CD4-positive, CD25-positive, alpha-beta regulatory T cell (primary cell): Measurements from ENCODE around the gene CXorf66. TPM values are rescaled to one million over a fixed set of nuclear protein-coding genes. Genes with fewer than 3 reads are reported as not detected.
A peak's percentile ranks its signal among the peaks of the same experiment; 100 is the strongest.
"Not testable (repeated sequence)": the region's sequence is repeated elsewhere in the genome, so short reads cannot be mapped to it uniquely, and the experiment has no call there.

Experiments
- ATAC-seq, 2 donors: fragments of 150-1000 bp; cut with Tn5 transposase; one replicate each; pipeline ENCODE4 v1.10.0; 2021; ENCODE audit warnings: low read depth in 2 of 2, moderate number of reproducible peaks in 2 of 2, moderate library complexity in 1 of 2
- DNase-seq, 3 donors: peaks; one replicate each; pipeline versions ENCODE4 v3.0.0 to v3.0.0-alpha.2; 2012 to 2022; ENCODE audit warnings: mixed read lengths in 1 of 3
- H3K27ac ChIP-seq: one replicate; pipeline ENCODE4 v1.7.0; 2013; ENCODE audit warnings: mild to moderate bottlenecking, low read length; ENCODE audit not compliant: insufficient read depth, poor library complexity, severe bottlenecking
- H3K27me3 ChIP-seq: one replicate; pipeline ENCODE4 v1.7.0; 2013; ENCODE audit warnings: low read length; ENCODE audit not compliant: control insufficient read depth, insufficient read depth
- H3K36me3 ChIP-seq: one replicate; pipeline ENCODE4 v1.7.0; 2013; ENCODE audit warnings: mild to moderate bottlenecking, low read length, moderate library complexity; ENCODE audit not compliant: control insufficient read depth, insufficient read depth
- H3K4me1 ChIP-seq: 2 replicates; pipeline ENCODE4 v1.7.0; 2013; ENCODE audit warnings: mild to moderate bottlenecking, low read length; ENCODE audit not compliant: insufficient read depth, control insufficient read depth, poor library complexity, severe bottlenecking
- H3K4me3 ChIP-seq: one replicate; pipeline ENCODE4 v1.7.0; 2013; ENCODE audit warnings: low read depth, mild to moderate bottlenecking, low read length, moderate library complexity
- H3K9me3 ChIP-seq, 2 experiments: 1 replicate in 1 of 2; 2 replicates in 1 of 2; pipeline ENCODE4 v1.7.0; 2013; ENCODE audit warnings: low read length in 2 of 2, mild to moderate bottlenecking in 1 of 2, moderate library complexity in 1 of 2; ENCODE audit not compliant: control insufficient read depth in 2 of 2
- H3K27ac Mint-ChIP-seq, 3 donors: one replicate each; pipeline ENCODE4 v1.8.0; 2020 to 2022; ENCODE audit warnings: mild to moderate bottlenecking in 3 of 3, mixed read lengths in 3 of 3, moderate library complexity in 2 of 3
- H3K27me3 Mint-ChIP-seq: one replicate; pipeline ENCODE4 v1.8.0; 2022; ENCODE audit warnings: mild to moderate bottlenecking, mixed read lengths
- H3K36me3 Mint-ChIP-seq: one replicate; pipeline ENCODE4 v1.8.0; 2020; ENCODE audit warnings: mixed read lengths
- H3K4me1 Mint-ChIP-seq, 4 donors: one replicate each; pipeline ENCODE4 v1.8.0; 2020 to 2022; ENCODE audit warnings: mixed read lengths in 4 of 4, mild to moderate bottlenecking in 1 of 4
- H3K4me3 Mint-ChIP-seq, 4 donors: one replicate each; pipeline ENCODE4 v1.8.0; 2020 to 2022; ENCODE audit warnings: mild to moderate bottlenecking in 4 of 4, mixed read lengths in 4 of 4, moderate library complexity in 3 of 4
- H3K9me3 Mint-ChIP-seq, 7 donors: one replicate each; pipeline ENCODE4 v1.8.0; 2020 to 2022; ENCODE audit warnings: mixed read lengths in 7 of 7, mild to moderate bottlenecking in 3 of 7, moderate library complexity in 2 of 7
- polyA plus RNA-seq, 4 donors: library from polyadenylated mRNA; unstranded; fragments of 300-500 nt; fragmentation: Illumina TruSeq; gene quantifications; one replicate each; pipeline ENCODE4 v1.2.3, GENCODE V29; 2021
- total RNA-seq: library from RNA; stranded (reverse); gene quantifications from one replicate; pipeline ENCODE4 v1.2.3, GENCODE V29; 2022

CXorf66 gene
- total and polyA plus RNA-seq, 5 donors from 2014 or later: not detected

DNA sequence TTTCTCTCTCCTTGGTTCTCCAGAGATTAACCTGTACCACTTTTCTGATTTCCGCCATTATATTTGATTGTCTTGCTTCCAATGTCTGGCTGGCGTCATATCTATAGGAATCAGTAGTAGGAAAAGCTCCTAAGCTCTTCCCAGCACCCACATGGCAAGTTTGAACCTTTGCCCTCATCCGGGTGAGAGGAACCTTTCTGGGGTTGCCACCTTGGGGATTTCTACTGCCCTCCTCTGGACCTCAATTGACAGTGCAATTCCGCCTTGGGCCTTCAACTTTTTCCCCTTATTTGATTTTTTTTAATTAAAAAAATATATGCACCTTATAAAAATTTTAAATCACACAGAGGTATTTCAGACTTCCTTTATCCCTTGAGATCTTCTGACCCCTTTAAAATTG lies 2.0 kb upstream of the CXorf66 start:
- no peak overlapping the region for H3K4me3 ChIP-seq
- peaks cover 4% of the 10 kb centered on the region for H3K27me3 Mint-ChIP-seq
- H3K4me3 Mint-ChIP-seq: no peak overlapping the region
- DNase-seq: peak in 1 of 3 donors; percentile 3
- H3K9me3 ChIP-seq: no peaks in the 10 kb centered on the region
- H3K27ac ChIP-seq: no peak overlapping the region
- H3K4me1 Mint-ChIP-seq: no peaks in the 10 kb centered on the region
- H3K36me3 Mint-ChIP-seq: no peaks in the 10 kb centered on the region
- H3K9me3 Mint-ChIP-seq: peaks cover 0 to 1% (median 0%) of the 10 kb centered on the region in 7 donors
- no peaks in the 10 kb centered on the region for H3K4me1 ChIP-seq
- no peak overlapping the region for H3K27ac Mint-ChIP-seq
- no peaks in the 10 kb centered on the region for H3K27me3 ChIP-seq
- no peak for ATAC-seq
- no peaks in the 10 kb centered on the region for H3K36me3 ChIP-seq

DNA sequence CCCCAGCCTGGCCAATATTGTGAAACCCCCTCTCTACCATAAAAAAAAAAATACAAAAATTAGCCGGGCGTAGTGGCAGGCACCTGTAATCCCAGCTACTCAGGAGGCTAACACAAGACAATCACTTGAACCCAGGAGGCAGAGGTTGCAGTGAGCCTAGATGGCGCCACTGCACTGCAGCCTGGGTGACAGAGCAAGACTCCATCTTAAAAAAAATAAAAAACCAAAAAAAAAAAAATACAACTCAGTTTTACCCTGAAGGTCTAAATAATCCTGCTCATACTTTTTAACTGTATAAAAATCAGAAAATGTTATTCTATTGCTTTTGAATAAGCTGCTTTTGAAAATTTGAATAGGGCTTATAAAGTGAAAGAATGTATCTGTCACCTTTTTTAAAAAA lies 838 bp upstream of the CXorf66 start:
- not testable (repeated sequence) for H3K4me1 Mint-ChIP-seq, H3K27ac Mint-ChIP-seq, H3K27me3 ChIP-seq, H3K4me3 Mint-ChIP-seq, DNase-seq, H3K9me3 Mint-ChIP-seq, H3K4me1 ChIP-seq, H3K9me3 ChIP-seq, H3K36me3 Mint-ChIP-seq, H3K36me3 ChIP-seq, H3K27me3 Mint-ChIP-seq, H3K4me3 ChIP-seq, ATAC-seq, H3K27ac ChIP-seq

DNA sequence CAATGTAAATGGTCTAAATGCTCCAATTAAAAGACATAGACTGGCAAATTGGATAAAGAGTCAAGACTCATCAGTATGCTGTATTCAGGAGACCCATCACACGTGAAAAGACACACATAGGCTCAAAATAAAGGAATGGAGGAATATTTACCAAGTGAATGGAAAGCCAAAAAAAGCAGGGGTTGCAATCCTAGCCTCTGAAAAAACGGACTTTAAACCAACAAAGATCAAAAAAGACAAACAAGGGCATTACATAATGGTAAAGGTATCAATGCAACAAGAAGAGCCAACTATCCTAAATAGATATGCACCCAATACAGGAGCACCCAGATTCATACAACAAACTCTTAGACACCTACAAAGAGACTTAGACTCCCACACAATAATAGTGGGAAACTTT lies 4.2 kb downstream of the CXorf66 start:
- not testable (repeated sequence) for H3K4me3 Mint-ChIP-seq, H3K4me1 ChIP-seq, H3K9me3 Mint-ChIP-seq, H3K27ac ChIP-seq, H3K27me3 ChIP-seq, H3K27me3 Mint-ChIP-seq, H3K27ac Mint-ChIP-seq, H3K4me3 ChIP-seq, ATAC-seq, H3K36me3 ChIP-seq, H3K36me3 Mint-ChIP-seq, DNase-seq, H3K9me3 ChIP-seq, H3K4me1 Mint-ChIP-seq

DNA sequence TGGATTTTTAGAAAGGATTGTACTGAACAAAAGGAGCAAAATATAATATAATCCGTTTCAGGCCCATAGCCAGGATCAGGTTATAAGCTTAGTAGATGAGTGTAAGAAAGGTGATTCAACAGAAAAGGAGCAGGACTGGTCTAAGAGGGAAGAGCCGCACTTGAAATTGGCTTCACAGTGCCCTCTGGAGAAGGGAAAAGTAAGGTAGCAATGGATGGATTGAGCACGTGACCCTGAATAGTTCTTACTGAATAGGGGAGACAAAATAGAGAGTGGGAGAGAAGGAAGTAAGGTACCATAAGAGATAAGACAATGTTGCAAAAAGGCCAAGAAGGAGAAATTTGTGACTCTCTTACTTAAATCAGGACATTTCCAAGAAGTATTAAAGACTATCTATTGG lies 15.6 kb downstream of the CXorf66 start:
- H3K27ac Mint-ChIP-seq: no peak overlapping the region

DNA sequence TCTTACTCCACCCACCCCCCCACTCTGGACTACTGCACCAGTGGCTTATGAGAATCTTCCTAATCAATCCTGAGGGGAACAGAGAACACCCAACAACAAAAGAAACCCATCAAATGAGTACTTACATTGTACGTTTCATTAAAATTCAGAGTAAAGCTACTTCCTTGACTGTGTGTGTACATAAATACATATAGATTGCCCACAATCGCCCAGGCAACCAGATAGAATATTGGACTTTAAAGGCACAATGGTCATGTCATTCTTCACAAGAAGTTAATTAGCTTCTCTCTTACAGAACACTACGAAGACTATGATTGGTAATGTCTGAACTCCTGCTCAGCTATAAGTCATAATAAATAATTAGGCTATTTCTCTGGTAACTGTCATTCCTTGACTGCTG lies 20.2 kb downstream of the CXorf66 start:
- no peak overlapping the region for H3K27ac Mint-ChIP-seq
- no peak overlapping the region for H3K4me3 ChIP-seq
- no peak overlapping the region for H3K4me3 Mint-ChIP-seq
- no peaks in the 10 kb centered on the region for H3K9me3 Mint-ChIP-seq
- H3K27ac ChIP-seq: no peak overlapping the region
- H3K27me3 Mint-ChIP-seq: peaks cover 10% of the 10 kb centered on the region
- ATAC-seq (no peak), DNase-seq (no peak)
- H3K9me3 ChIP-seq: no peaks in the 10 kb centered on the region
- H3K27me3 ChIP-seq: no peaks in the 10 kb centered on the region
- H3K36me3 ChIP-seq: no peaks in the 10 kb centered on the region
- H3K36me3 Mint-ChIP-seq: no peaks in the 10 kb centered on the region
- H3K4me1 Mint-ChIP-seq: peaks cover 0 to 2% (median 0%) of the 10 kb centered on the region in 4 donors
- H3K4me1 ChIP-seq: no peaks in the 10 kb centered on the region

More for the DNA sequence above, 15.6 kb downstream of the CXorf66 start:
- Histone ChIP-seq H3K27ac (no peak overlapping the region), H3K4me1 (no peaks in the 10 kb centered on the region), H3K27me3 (no peaks in the 10 kb centered on the region), H3K9me3 (no peaks in the 10 kb centered on the region), H3K4me3 (no peak overlapping the region), H3K36me3 (no peaks in the 10 kb centered on the region)
- no peaks in the 10 kb centered on the region for H3K9me3 Mint-ChIP-seq
- H3K27me3 Mint-ChIP-seq: peaks cover 16% of the 10 kb centered on the region
- H3K4me3 Mint-ChIP-seq: no peak overlapping the region
- ATAC-seq (no peak), DNase-seq (no peak)
- peaks cover 0 to 2% (median 0%) of the 10 kb centered on the region in 4 donors for H3K4me1 Mint-ChIP-seq
- no peaks in the 10 kb centered on the region for H3K36me3 Mint-ChIP-seq

DNA sequence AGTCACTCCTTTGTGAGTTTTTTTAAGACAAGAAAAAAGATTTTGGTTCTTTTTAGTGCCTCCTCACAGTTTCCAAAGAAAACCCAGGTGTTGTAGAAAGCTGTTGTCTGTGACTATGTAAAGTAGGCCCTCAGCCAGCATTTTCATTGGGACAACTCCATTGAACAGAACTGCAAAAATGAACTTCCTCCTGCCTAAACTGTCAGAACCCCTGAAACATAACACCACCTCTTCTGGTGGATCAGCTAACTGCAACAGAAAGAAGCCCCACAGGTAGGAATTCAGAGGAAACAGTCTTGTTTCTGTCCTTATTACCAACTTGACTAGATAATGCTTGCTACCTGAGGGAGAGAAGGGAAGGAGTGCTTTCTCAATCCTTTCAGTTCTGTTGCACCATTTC lies 29.1 kb downstream of the CXorf66 start:
- Histone ChIP-seq H3K27ac (no peak overlapping the region), H3K27me3 (no peaks in the 10 kb centered on the region), H3K4me1 (peaks cover 6% of the 10 kb centered on the region), H3K9me3 (no peaks in the 10 kb centered on the region), H3K4me3 (no peak overlapping the region), H3K36me3 (no peaks in the 10 kb centered on the region)
- DNase-seq (peak in 1 of 3 donors; percentile 17), ATAC-seq (no peak)
- no peak overlapping the region for H3K27ac Mint-ChIP-seq
- H3K4me3 Mint-ChIP-seq: no peak overlapping the region
- H3K4me1 Mint-ChIP-seq: peaks cover 0 to 4% (median 0%) of the 10 kb centered on the region in 4 donors
- no peaks in the 10 kb centered on the region for H3K9me3 Mint-ChIP-seq
- H3K27me3 Mint-ChIP-seq: no peaks in the 10 kb centered on the region
- H3K36me3 Mint-ChIP-seq: no peaks in the 10 kb centered on the region

DNA sequence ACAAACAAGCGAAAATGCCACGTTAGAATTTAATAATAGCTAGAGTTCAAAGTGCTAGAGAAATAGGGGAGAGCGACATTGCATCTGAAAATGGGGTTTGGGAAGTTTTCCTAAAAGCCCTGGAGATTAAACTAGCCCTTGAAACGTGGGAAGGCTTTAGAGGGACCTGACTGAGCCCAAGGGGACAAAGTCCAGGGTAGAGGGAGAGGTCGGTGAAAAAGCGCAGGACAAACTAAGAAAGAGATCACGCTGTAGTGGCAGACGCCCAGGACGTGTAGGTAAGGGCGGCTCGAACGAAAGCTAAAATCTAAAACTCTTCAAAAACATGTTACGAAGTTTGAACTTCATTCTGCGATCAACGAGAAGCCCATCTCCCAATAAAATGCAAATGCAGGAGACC lies 31.4 kb downstream of the CXorf66 start:
- H3K36me3 Mint-ChIP-seq: no peaks in the 10 kb centered on the region
- no peak for ATAC-seq

DNA sequence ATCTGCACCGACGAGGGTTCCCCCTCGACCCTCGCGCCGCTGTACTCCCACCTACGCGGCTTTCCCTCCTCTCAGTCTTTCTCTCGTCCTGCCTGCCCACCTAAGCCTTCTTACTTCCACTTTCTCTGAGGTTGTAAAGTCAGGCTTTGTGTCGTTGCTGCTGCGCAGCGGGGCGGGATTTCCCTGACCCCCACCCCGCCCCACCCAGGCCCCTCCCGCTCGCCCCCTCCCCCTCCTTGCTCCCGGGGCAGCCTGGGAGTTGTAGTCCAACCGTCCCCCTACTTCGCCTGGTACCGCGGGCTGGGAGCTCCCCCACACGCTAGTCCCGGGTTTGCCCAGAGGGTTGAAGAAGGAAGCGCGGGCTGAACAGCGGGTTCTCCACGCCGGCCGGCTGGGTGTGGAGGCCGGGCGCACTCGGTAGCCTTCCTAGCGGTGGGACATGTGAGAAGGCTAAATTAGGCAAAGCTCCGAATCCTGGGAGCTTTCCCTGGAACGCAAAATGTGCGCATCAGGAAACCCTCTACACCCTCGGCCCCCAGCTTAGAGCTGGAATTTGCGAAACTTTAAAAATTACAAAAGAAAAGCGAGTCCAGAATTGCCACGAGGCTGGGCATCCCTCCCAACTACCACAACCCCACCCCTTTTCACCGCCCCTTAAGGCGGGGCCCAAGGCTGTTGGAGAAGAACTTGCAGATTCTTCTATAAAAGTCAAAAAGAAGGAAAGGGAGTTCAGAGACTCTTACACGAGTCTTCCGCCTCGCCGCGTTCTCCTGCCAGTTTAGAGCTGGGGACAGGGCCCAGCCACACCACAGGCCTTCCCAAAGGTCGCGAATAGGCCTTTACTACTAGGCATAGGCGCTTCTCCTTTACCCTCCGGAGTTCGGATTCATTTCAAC lies 32.2 kb downstream of the CXorf66 start, which contains the start of gene ATP11C:
ATP11C (minus strand) TSS at position 153 of the 896 bp plus-strand sequence. CDS start 1,011 bp downstream, outside the sequence.
- peak; percentile 74 to 86 (median 77) for DNase-seq
- H3K4me3 ChIP-seq: peak within 1 kb of the TSS; percentile 55
- Mint-ChIP-seq H3K4me1 (peaks cover 0 to 23% (median 11%) of the 10 kb centered on the region in 4 donors), H3K27me3 (no peaks in the 10 kb centered on the region), H3K4me3 (peak within 1 kb of the TSS; percentile 94 to 99 (median 96)), H3K27ac (peak within 1 kb of the TSS; percentile 94 to 97 (median 95)), H3K9me3 (no peaks in the 10 kb centered on the region), H3K36me3 (no peaks in the 10 kb centered on the region)
- H3K27ac ChIP-seq: peak within 1 kb of the TSS; percentile 90
- peaks cover 16% of the 10 kb centered on the region for H3K4me1 ChIP-seq
- H3K36me3 ChIP-seq: no peaks in the 10 kb centered on the region
- H3K9me3 ChIP-seq: no peaks in the 10 kb centered on the region
- ATAC-seq: peak; percentile 83 to 86
- no peaks in the 10 kb centered on the region for H3K27me3 ChIP-seq

More for the DNA sequence above, 31.4 kb downstream of the CXorf66 start:
- no peak overlapping the region for H3K27ac ChIP-seq
- DNase-seq: no peak
- H3K27me3 ChIP-seq: no peaks in the 10 kb centered on the region
- peak overlapping the region; percentile 55 for H3K4me3 ChIP-seq
- peaks cover 16% of the 10 kb centered on the region for H3K4me1 ChIP-seq
- Mint-ChIP-seq H3K27ac (peak overlapping the region in 1 of 3 donors; percentile 95), H3K4me3 (peak overlapping the region in 3 of 4 donors; percentile 94 to 99 (median 95)), H3K9me3 (no peaks in the 10 kb centered on the region), H3K4me1 (peaks cover 0 to 22% (median 10%) of the 10 kb centered on the region in 4 donors), H3K27me3 (no peaks in the 10 kb centered on the region)
- H3K36me3 ChIP-seq: no peaks in the 10 kb centered on the region
- H3K9me3 ChIP-seq: no peaks in the 10 kb centered on the region
